ENCODE data around the gene GLYATL3.

- TF ChIP-seq CTCF (IDR thresholded peaks at IDR 0.05) (no peak), EP300 (IDR thresholded peaks at IDR 0.05) (no peak)
Observed at GRCh38 chr6:49528571-49528970, 28.8 kb downstream of the GLYATL3 start.
